ENCODE data around the gene GPBAR1.

Gene GPBAR1

DNA sequence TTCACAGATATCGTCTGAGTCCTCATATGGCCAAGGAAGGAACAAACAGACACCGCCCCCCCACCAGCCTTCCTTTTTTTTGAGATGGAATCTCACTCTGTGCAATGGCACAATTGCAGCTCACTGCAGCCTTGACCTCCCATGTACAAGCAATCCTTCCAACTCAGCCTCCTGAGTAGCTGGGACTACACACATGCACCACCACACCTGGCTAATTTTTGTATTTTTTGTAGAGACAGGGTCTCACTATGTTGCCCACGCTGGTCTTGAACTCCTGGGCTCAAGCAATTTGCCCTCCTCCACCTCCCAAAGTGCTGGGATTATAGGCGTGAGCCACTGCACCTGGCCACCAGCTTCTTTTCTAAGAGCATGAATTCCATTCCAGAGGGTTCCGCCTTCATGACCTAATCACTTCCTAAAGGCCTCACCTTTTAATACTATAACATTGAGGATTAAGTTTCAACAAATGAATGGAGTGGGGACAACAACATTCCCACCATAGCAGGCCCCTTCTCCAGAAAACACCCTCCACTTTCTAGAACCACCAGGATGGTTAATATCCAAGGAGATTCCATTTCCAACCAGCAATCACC, 33.7 kb downstream of the GPBAR1 start:
- TF ChIP-seq, protein P1, sequence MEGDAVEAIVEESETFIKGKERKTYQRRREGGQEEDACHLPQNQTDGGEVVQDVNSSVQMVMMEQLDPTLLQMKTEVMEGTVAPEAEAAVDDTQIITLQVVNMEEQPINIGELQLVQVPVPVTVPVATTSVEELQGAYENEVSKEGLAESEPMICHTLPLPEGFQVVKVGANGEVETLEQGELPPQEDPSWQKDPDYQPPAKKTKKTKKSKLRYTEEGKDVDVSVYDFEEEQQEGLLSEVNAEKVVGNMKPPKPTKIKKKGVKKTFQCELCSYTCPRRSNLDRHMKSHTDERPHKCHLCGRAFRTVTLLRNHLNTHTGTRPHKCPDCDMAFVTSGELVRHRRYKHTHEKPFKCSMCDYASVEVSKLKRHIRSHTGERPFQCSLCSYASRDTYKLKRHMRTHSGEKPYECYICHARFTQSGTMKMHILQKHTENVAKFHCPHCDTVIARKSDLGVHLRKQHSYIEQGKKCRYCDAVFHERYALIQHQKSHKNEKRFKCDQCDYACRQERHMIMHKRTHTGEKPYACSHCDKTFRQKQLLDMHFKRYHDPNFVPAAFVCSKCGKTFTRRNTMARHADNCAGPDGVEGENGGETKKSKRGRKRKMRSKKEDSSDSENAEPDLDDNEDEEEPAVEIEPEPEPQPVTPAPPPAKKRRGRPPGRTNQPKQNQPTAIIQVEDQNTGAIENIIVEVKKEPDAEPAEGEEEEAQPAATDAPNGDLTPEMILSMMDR (conservative IDR thresholded peaks at IDR 0.05; ENCODE audit: low read depth, low read length): no peak

DNA sequence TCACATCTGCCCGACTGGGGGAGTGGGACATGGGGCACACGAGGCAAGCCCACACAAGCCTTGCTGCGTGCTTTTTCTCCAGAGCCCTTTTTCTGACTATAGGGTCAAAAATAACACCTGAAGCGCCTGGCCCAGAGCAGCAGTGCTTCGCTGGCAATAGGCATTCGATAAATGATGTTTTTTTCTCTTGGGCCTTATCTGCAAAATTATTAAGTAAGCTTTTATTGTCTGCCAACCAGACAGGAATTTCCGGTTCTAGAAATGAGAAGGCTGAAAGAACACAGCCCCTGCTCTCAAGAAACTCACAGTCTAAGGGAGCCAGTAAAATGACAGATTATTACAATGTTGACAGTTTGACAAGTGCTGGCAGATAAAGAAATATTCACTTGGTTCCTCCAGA, 34.2 kb downstream of the GPBAR1 start:
- H3K4me3 ChIP-seq (ENCODE audit: low read depth, low read length): no peak overlapping the region
- peak; percentile 19 for DNase-seq (ENCODE audit: low read depth)
- TF ChIP-seq, protein P1 (conservative IDR thresholded peaks at IDR 0.05; ENCODE audit: low read depth, low read length): no peak

More for the DNA sequence above, 33.7 kb downstream of the GPBAR1 start:
- H3K4me3 ChIP-seq (ENCODE audit: low read depth, low read length): no peak overlapping the region
- no peak for DNase-seq (ENCODE audit: low read depth)

DNA sequence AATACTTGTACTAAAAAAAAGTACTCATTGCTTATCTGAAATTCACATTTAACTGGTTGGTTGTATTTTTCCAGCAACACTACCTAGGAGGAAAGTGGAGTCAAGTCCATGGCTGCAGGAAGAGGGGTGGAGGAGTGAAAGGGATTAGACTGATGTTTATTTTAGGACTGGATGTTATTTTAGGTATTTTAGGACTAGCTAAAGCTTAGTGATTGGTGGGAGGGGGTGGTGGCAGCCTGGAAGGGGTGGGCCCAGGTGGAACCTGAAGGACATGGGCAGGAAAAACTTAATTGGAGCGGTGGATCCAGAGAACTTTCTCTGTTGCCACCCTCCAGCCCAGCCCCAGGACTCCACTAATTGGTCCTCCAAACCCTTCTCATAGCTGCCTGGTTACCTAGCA, 35.4 kb downstream of the GPBAR1 start:
- no peak for DNase-seq (ENCODE audit: low read depth)
- H3K4me3 ChIP-seq (ENCODE audit: low read depth, low read length): no peak overlapping the region
- TF ChIP-seq, protein P1 (conservative IDR thresholded peaks at IDR 0.05; ENCODE audit: low read depth, low read length): no peak

DNA sequence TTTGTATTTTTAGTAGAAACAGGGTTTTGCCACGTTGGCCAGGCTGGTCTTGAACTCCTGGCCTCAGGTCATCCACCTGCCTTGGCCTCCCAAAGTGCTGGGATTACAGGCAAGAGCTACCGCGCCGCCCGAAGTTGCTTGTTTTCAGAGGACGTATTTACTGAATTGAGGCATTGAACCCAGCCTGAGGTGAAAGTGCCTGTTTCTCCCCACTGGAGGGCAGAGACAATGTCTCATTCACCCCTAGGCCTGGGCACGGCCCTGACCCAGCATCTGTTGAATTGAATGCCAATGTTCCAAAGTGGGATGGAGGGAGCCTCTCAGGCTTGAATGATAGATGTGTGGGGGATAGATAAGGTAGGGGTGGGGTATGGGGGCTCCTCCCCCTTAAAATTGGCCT, 36.0 kb downstream of the GPBAR1 start:
- DNase-seq (ENCODE audit: low read depth): no peak
- TF ChIP-seq, protein P1 (conservative IDR thresholded peaks at IDR 0.05; ENCODE audit: low read depth, low read length): no peak
- no peak overlapping the region for H3K4me3 ChIP-seq (ENCODE audit: low read depth, low read length)

DNA sequence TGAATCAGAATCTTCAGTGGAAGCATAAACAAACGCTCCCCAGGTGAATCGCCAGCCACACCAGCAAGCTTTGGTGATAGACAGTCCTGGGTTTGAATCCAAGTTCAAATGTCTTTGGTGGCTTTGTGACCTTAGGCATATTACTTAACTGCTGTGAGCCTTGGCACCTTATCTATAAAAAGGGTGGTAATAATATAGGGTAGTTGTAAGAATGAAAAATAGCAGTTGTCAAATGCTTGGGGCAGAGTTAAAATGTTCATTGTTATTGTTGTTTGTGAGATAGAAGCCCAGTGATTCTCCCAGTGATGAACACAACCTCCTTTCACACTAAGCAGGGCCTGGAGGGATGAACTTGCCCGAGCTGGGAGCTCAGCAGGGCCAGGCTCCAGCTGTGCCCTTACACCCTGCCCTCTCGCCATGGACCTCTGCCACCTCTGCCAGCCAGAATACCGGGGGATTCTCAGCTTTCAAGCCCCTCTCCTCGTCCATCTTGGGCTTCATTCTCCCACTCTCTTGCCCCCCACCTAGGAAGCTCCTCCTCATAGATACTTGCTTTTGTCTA, 37.6 kb downstream of the GPBAR1 start:
- no peak for DNase-seq (ENCODE audit: low read depth)
- TF ChIP-seq, protein P1 (conservative IDR thresholded peaks at IDR 0.05; ENCODE audit: low read depth, low read length): no peak
- H3K4me3 ChIP-seq (ENCODE audit: low read depth, low read length): no peak overlapping the region

DNA sequence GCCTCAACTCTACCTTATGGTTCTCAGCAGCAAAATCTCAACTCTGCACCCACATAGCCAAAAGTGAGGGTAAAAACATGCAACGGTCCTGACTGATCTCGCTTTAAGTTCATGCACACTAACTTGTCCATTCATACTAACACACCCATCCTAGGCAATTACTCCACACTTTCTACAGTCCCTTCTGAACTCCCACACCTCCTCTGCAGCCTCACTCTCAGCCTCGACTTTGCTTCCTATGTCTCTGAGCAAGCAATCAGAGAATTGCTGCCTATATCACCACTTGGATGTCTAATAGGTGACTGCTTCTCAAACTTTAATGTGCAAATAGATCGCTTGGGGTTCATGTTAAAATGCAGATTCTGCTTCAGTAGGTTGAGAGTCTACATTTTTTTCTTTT, 39.3 kb downstream of the GPBAR1 start:
- no peak overlapping the region for H3K4me3 ChIP-seq (ENCODE audit: low read depth, low read length)
- TF ChIP-seq, protein P1 (conservative IDR thresholded peaks at IDR 0.05; ENCODE audit: low read depth, low read length): no peak

More for the DNA sequence above, 39.3 kb downstream of the GPBAR1 start:
- no peak for DNase-seq (ENCODE audit: low read depth)
